ENCODE data around the gene ZKSCAN7. TPM values are rescaled to one million over a fixed set of nuclear protein-coding genes. Genes with fewer than 3 reads are reported as not detected.

The ZKSCAN7 gene
- total and polyA plus RNA-seq, 2 experiments from 2014 or later = 4.7 to 17.8 TPM

GRCh38 chr3:44521721-44522120 lies 33.3 kb upstream of the ZKSCAN7 start:
- H3K4me3 ChIP-seq = no peak overlapping the region
- no peak overlapping the region for H3K4me3 Mint-ChIP-seq
- no peak for ATAC-seq

More at GRCh38 chr3:44521721-44522120, 33.3 kb upstream of the ZKSCAN7 start:
- Histone ChIP-seq H3K27me3 (ENCODE audit: insufficient read depth) (no peaks in the 10 kb centered on the region), H2AFZ (no peak overlapping the region), H3F3A (replicated peaks; ENCODE audit: low read depth) (no peaks in the 10 kb centered on the region), H3K36me3 (ENCODE audit: insufficient read depth) (no peaks in the 10 kb centered on the region), H3K4me1 (ENCODE audit: insufficient read depth) (no peaks in the 10 kb centered on the region), H3K27ac (ENCODE audit: low read depth) (no peak overlapping the region), H4K20me1 (replicated peaks; ENCODE audit: insufficient read depth) (no peaks in the 10 kb centered on the region), H3K79me2 (replicated peaks; ENCODE audit: insufficient read depth) (no peaks in the 10 kb centered on the region), H3K9me2 (ENCODE audit: insufficient read depth) (no peaks in the 10 kb centered on the region), H3K4me2 (no peak overlapping the region)
- H3K27me3 Mint-ChIP-seq (ENCODE audit: insufficient read depth, low read depth, poor library complexity) = no peaks in the 10 kb centered on the region
- H3K27ac Mint-ChIP-seq = no peak overlapping the region
- no peak for DNase-seq (ENCODE audit: low spot score)
- H3K36me3 Mint-ChIP-seq (ENCODE audit: low read depth) = no peaks in the 10 kb centered on the region
- peaks cover 8% of the 10 kb centered on the region for H3K4me1 Mint-ChIP-seq
- TF ChIP-seq CTCF (conservative IDR thresholded peaks at IDR 0.05; ENCODE audit: low read depth in 2 of 2) (no peak), EZH2 (IDR thresholded peaks at IDR 0.05; ENCODE audit: low read depth, unreplicated experiment) (no peak), STAT1 (IDR thresholded peaks at IDR 0.05; ENCODE audit: unreplicated experiment) (no peak), ZNF114 (CRISPR knock-in tag; IDR thresholded peaks at IDR 0.05) (no peak), CREB1 (CRISPR knock-in tag; IDR thresholded peaks at IDR 0.05; ENCODE audit: low read depth) (no peak), REST (IDR thresholded peaks at IDR 0.05; ENCODE audit: unreplicated experiment) (no peak), ZNF462 (CRISPR knock-in tag; IDR thresholded peaks at IDR 0.05) (no peak), JUNB (IDR thresholded peaks at IDR 0.05; ENCODE audit: unreplicated experiment) (no peak), EZH2phosphoT487 (IDR thresholded peaks at IDR 0.05; ENCODE audit: unreplicated experiment) (no peak), POLR2AphosphoS5 (IDR thresholded peaks at IDR 0.05; ENCODE audit: low read depth) (no peak), NANOG (IDR thresholded peaks at IDR 0.05; ENCODE audit: borderline replicate concordance) (no peak), ETS1 (IDR thresholded peaks at IDR 0.05) (no peak), ZNF331 (CRISPR knock-in tag; IDR thresholded peaks at IDR 0.05; ENCODE audit: low read depth) (no peak)
- H3K9me3 Mint-ChIP-seq = no peaks in the 10 kb centered on the region
